ENCODE results near the gene PKN3.

PKN3 gene

GRCh38 chr9:128715436-128715750 lies 13.1 kb downstream of the PKN3 start:
- Histone ChIP-seq H4K20me1 (ENCODE audit: insufficient read depth, low read length) (no peaks in the 10 kb centered on the region), H3K9me3 (ENCODE audit: low read length) (no peaks in the 10 kb centered on the region), H3K4me1 (ENCODE audit: insufficient read depth, low read length, severe bottlenecking) (no peaks in the 10 kb centered on the region), H2AFZ (ENCODE audit: low read length) (no peak overlapping the region), H3K4me2 (ENCODE audit: low read length) (no peak overlapping the region), H3K27me3 (ENCODE audit: insufficient read depth, low read length) (no peaks in the 10 kb centered on the region), H3K36me3 (ENCODE audit: insufficient read depth, low read length) (peaks cover 38% of the 10 kb centered on the region; the same call in 1 of the 2 replicates), H3K27ac (ENCODE audit: low read depth, low read length, poor library complexity, severe bottlenecking) (no peak overlapping the region), H3K4me3 (ENCODE audit: low read depth, low read length, poor library complexity, severe bottlenecking) (no peak overlapping the region), H3K79me2 (ENCODE audit: insufficient read depth, low read length) (no peaks in the 10 kb centered on the region), H3K9me2 (ENCODE audit: low read depth, low read length) (no peaks in the 10 kb centered on the region), H3K9ac (ENCODE audit: low read length) (no peak overlapping the region), H3F3A (ENCODE audit: insufficient read depth, low read length) (no peaks in the 10 kb centered on the region)
- no peak for TF ChIP-seq CTCF (IDR thresholded peaks at IDR 0.05; ENCODE audit: low read length)
- no peak for TF ChIP-seq EZH2 (IDR thresholded peaks at IDR 0.05; ENCODE audit: borderline replicate concordance, low read length)

GRCh38 chr9:128716581-128717254 lies 14.4 kb downstream of the PKN3 start:
- no peak overlapping the region for H3K4me2 ChIP-seq (ENCODE audit: low read length)
- no peak for TF ChIP-seq EZH2 (IDR thresholded peaks at IDR 0.05; ENCODE audit: borderline replicate concordance, low read length)
- TF ChIP-seq CTCF (IDR thresholded peaks at IDR 0.05; ENCODE audit: low read length), result no peak
- H3K36me3 ChIP-seq (ENCODE audit: insufficient read depth, low read length), result peaks cover 51% of the 10 kb centered on the region; the same call in 1 of the 2 replicates
- H4K20me1 ChIP-seq (ENCODE audit: insufficient read depth, low read length), result no peaks in the 10 kb centered on the region
- no peak overlapping the region for H3K27ac ChIP-seq (ENCODE audit: low read depth, low read length, poor library complexity, severe bottlenecking)
- no peak overlapping the region for H3K4me3 ChIP-seq (ENCODE audit: low read depth, low read length, poor library complexity, severe bottlenecking)
- no peaks in the 10 kb centered on the region for H3K4me1 ChIP-seq (ENCODE audit: insufficient read depth, low read length, severe bottlenecking)
- H3K9me2 ChIP-seq (ENCODE audit: low read depth, low read length), result no peaks in the 10 kb centered on the region
- H3K27me3 ChIP-seq (ENCODE audit: insufficient read depth, low read length), result no peaks in the 10 kb centered on the region
- H3K9me3 ChIP-seq (ENCODE audit: low read length), result no peaks in the 10 kb centered on the region
- H3F3A ChIP-seq (ENCODE audit: insufficient read depth, low read length), result no peaks in the 10 kb centered on the region
- no peak overlapping the region for H3K9ac ChIP-seq (ENCODE audit: low read length)
- no peaks in the 10 kb centered on the region for H3K79me2 ChIP-seq (ENCODE audit: insufficient read depth, low read length)
- no peak overlapping the region for H2AFZ ChIP-seq (ENCODE audit: low read length)

GRCh38 chr9:128718047-128718446 lies 15.7 kb downstream of the PKN3 start:
- no peak overlapping the region for H3K9ac ChIP-seq (ENCODE audit: low read length)
- TF ChIP-seq CTCF (IDR thresholded peaks at IDR 0.05; ENCODE audit: low read length) (no peak), EZH2 (IDR thresholded peaks at IDR 0.05; ENCODE audit: borderline replicate concordance, low read length) (no peak)
- no peak overlapping the region for H3K4me3 ChIP-seq (ENCODE audit: low read depth, low read length, poor library complexity, severe bottlenecking)
- no peaks in the 10 kb centered on the region for H3K27me3 ChIP-seq (ENCODE audit: insufficient read depth, low read length)
- no peaks in the 10 kb centered on the region for H3K9me3 ChIP-seq (ENCODE audit: low read length)
- no peaks in the 10 kb centered on the region for H4K20me1 ChIP-seq (ENCODE audit: insufficient read depth, low read length)
- no peaks in the 10 kb centered on the region for H3K9me2 ChIP-seq (ENCODE audit: low read depth, low read length)
- H3K79me2 ChIP-seq (ENCODE audit: insufficient read depth, low read length), result no peaks in the 10 kb centered on the region
- no peak overlapping the region for H2AFZ ChIP-seq (ENCODE audit: low read length)
- no peak overlapping the region for H3K27ac ChIP-seq (ENCODE audit: low read depth, low read length, poor library complexity, severe bottlenecking)
- H3K4me1 ChIP-seq (ENCODE audit: insufficient read depth, low read length, severe bottlenecking), result peaks cover 12% of the 10 kb centered on the region
- H3F3A ChIP-seq (ENCODE audit: insufficient read depth, low read length), result no peaks in the 10 kb centered on the region
- H3K4me2 ChIP-seq (ENCODE audit: low read length), result no peak overlapping the region
- peaks cover 54% of the 10 kb centered on the region; the same call in 1 of the 2 replicates for H3K36me3 ChIP-seq (ENCODE audit: insufficient read depth, low read length)

Measured in OCI-LY1 (cell line).